SK-N-SH (cell line): Measurements from ENCODE around the gene HSPH1. TPM values are rescaled to one million over a fixed set of nuclear protein-coding genes. Genes with fewer than 3 reads are reported as not detected.

Experiments used
- CTCF ChIA-PET: fragments of 300-600, 350-600 bp; formaldehyde crosslinking; extraction: SDS; loops from one replicate; lab custom pipeline; 2021; lab: Yijun Ruan, JAX
- POLR2A ChIA-PET: fragments of 350-600 bp; sonication (Branson Sonifier 250); formaldehyde crosslinking; extraction: SDS; loops from one replicate; lab custom pipeline; 2020; ENCODE audit warnings: antibody characterized with exemption, inconsistent platforms; lab: Yijun Ruan, JAX
- DNase-seq: peaks from one replicate; pipeline ENCODE4 v3.0.0; 2012
- H2AFZ ChIP-seq: fragments of 200-600 bp; sonication (generic); 2 replicates; pipeline ENCODE4 v1.8.1; 2016; ENCODE audit warnings: antibody characterized with exemption, mild to moderate bottlenecking, low read depth
- H3F3A ChIP-seq: fragments of 200-600 bp; sonication (generic); replicated peaks from 2 replicates; pipeline ENCODE3; 2016; ENCODE audit warnings: antibody characterized with exemption, mild to moderate bottlenecking; ENCODE audit not compliant: insufficient read depth
- H3K27ac ChIP-seq, 2 experiments: fragments of 200-500 bp in 1 of 2; fragments of 200-600 bp in 1 of 2; sonication (Bioruptor generic) in 1 of 2; sonication (generic), shearing (Covaris generic) in 1 of 2; 2 replicates each; pipeline versions ENCODE4 v1.5.1 to v1.6.1; 2014 to 2016; ENCODE audit warnings: low read depth in 2 of 2, inconsistent platforms in 1 of 2, low read length in 1 of 2, mild to moderate bottlenecking in 1 of 2, mixed read lengths in 1 of 2
- H3K27me3 ChIP-seq: fragments of 200-600 bp; sonication (generic), shearing (Covaris generic); 2 replicates; pipeline ENCODE4 v1.6.1; 2016; ENCODE audit warnings: mixed run types; ENCODE audit not compliant: insufficient read depth
- H3K36me3 ChIP-seq, 2 experiments: fragments of 200-500 bp in 1 of 2; fragments of 200-600 bp in 1 of 2; sonication (Bioruptor generic) in 1 of 2; sonication (generic) in 1 of 2; replicated peaks in 1 of 2; 2 replicates each; pipeline versions ENCODE3 to v1.5.1; 2014 to 2016; ENCODE audit warnings: low read length in 1 of 2, mild to moderate bottlenecking in 1 of 2; ENCODE audit not compliant: insufficient read depth in 2 of 2, control insufficient read depth in 1 of 2
- H3K4me1 ChIP-seq, 2 experiments: fragments of 200-500 bp in 1 of 2; fragments of 200-600 bp in 1 of 2; sonication (Bioruptor generic) in 1 of 2; sonication (generic), shearing (Covaris generic) in 1 of 2; 2 replicates each; pipeline versions ENCODE4 v1.5.1 to v1.6.1; 2014 to 2016; ENCODE audit warnings: low read depth in 1 of 2, low read length in 1 of 2, mixed run types in 1 of 2; ENCODE audit not compliant: insufficient read depth in 2 of 2, control insufficient read depth in 1 of 2
- H3K4me2 ChIP-seq: fragments of 200-600 bp; sonication (generic), shearing (Covaris generic); 2 replicates; pipeline ENCODE4 v1.6.1; 2017; ENCODE audit warnings: mixed run types
- H3K4me3 ChIP-seq, 2 experiments: fragments of 200-500 bp in 1 of 2; fragments of 200-600 bp in 1 of 2; sonication (Bioruptor generic) in 1 of 2; sonication (generic), shearing (Covaris generic) in 1 of 2; 2 replicates each; pipeline versions ENCODE4 v1.5.1 to v1.8.1; 2014 to 2016; ENCODE audit warnings: low read depth in 2 of 2, inconsistent platforms in 1 of 2, low read length in 1 of 2, mild to moderate bottlenecking in 1 of 2, mixed read lengths in 1 of 2, moderate library complexity in 1 of 2
- H3K79me2 ChIP-seq: fragments of 200-600 bp; sonication (generic); 2 replicates; pipeline ENCODE4 v1.8.1; 2017; ENCODE audit warnings: mild to moderate bottlenecking; ENCODE audit not compliant: insufficient read depth
- H3K9ac ChIP-seq: fragments of 200-600 bp; sonication (generic); 2 replicates; pipeline ENCODE4 v1.6.1; 2017; ENCODE audit warnings: mixed run types
- H3K9me2 ChIP-seq: fragments of 200-600 bp; sonication (generic); 2 replicates; pipeline ENCODE4 v1.6.1; 2017; ENCODE audit warnings: mixed run types
- H3K9me3 ChIP-seq: fragments of 200-600 bp; sonication (generic); 2 replicates; pipeline ENCODE4 v1.6.1; 2017; ENCODE audit warnings: mixed run types, mild to moderate bottlenecking, moderate library complexity
- H4K20me1 ChIP-seq: fragments of 200-600 bp; sonication (generic); 2 replicates; pipeline ENCODE4 v1.6.1; 2017; ENCODE audit warnings: mild to moderate bottlenecking, mixed run types; ENCODE audit not compliant: insufficient read depth
- FOSL2 ChIP-seq: IDR thresholded peaks from 2 replicates; pipeline ENCODE4 v1.4.0; 2012; ENCODE audit warnings: low read depth, mild to moderate bottlenecking, moderate library complexity, borderline replicate concordance
- FOXJ3 ChIP-seq: sonication (generic); formaldehyde crosslinking; IDR thresholded peaks from 2 replicates; pipeline ENCODE4 v1.5.1; 2020; ENCODE audit warnings: mild to moderate bottlenecking, missing genetic modification reagents
- JUND ChIP-seq: IDR thresholded peaks from 2 replicates; pipeline ENCODE4 v1.4.0; 2012
- POLR2AphosphoS5 ChIP-seq: IDR thresholded peaks from 2 replicates; pipeline ENCODE4 v1.6.1; 2012; ENCODE audit warnings: low read depth, low read length
- RCOR1 ChIP-seq: fragments of 150-350 bp; IDR thresholded peaks from 2 replicates; pipeline ENCODE4 v1.6.1; 2017; ENCODE audit warnings: antibody characterized with exemption, low read length
- RXRA ChIP-seq: IDR thresholded peaks from 2 replicates; pipeline ENCODE4 v1.4.0; 2012; ENCODE audit warnings: low read depth, mild to moderate bottlenecking, borderline replicate concordance
- TCF12 ChIP-seq: IDR thresholded peaks from 2 replicates; pipeline ENCODE4 v1.4.0; 2012
- USF2 ChIP-seq: fragments of 150-350 bp; IDR thresholded peaks from 2 replicates; pipeline ENCODE4 v1.6.1; 2017; ENCODE audit warnings: antibody characterized with exemption, low read length, low read depth, borderline replicate concordance
- YY1 ChIP-seq: IDR thresholded peaks from 2 replicates; pipeline ENCODE4 v1.4.0; 2012; ENCODE audit warnings: low read depth, mild to moderate bottlenecking
- WGBS: methylation state at CpG from one replicate; pipeline ENCODE4 v1.1.6; 2017; ENCODE audit warnings: low lambda C conversion rate; 5-methylcytosine and 5-hydroxymethylcytosine counted together
- polyA plus RNA-seq, 3 experiments: library from polyadenylated mRNA; depleted of rRNA; stranded (reverse); fragments of >200 nt; gene quantifications; 2 replicates each; pipeline ENCODE4 v1.2.3, GENCODE V29; 2012
- TF ChIP-seq, protein P1 (sequence below): IDR thresholded peaks from 2 replicates; pipeline ENCODE4 v1.4.0; 2012; ENCODE audit warnings: low read depth, borderline replicate concordance
- TF ChIP-seq, protein P2 (sequence below): IDR thresholded peaks from 2 replicates; pipeline ENCODE4 v1.4.0; 2012; ENCODE audit warnings: low read depth, borderline replicate concordance
- TF ChIP-seq, protein P3 (sequence below): fragments of 200-600 bp; sonication (generic); IDR thresholded peaks from 2 replicates; pipeline ENCODE4 v1.6.1; 2017; ENCODE audit warnings: antibody characterized with exemption, mild to moderate bottlenecking, moderate library complexity

The HSPH1 gene
- polyA plus RNA-seq, 1 of the 3 experiments (the other 2 are of a cell fraction) = 32.8 TPM

GRCh38 chr13:31093145-31093885 is 68.4 kb downstream of the HSPH1 start (continued):
- TF ChIP-seq, protein P1, sequence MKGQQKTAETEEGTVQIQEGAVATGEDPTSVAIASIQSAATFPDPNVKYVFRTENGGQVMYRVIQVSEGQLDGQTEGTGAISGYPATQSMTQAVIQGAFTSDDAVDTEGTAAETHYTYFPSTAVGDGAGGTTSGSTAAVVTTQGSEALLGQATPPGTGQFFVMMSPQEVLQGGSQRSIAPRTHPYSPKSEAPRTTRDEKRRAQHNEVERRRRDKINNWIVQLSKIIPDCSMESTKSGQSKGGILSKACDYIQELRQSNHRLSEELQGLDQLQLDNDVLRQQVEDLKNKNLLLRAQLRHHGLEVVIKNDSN = no peak
- no peak for TF ChIP-seq YY1

GRCh38 chr13:31092646-31093045 is 69.1 kb downstream of the HSPH1 start:
- Histone ChIP-seq H3F3A (no peaks in the 10 kb centered on the region), H3K9ac (no peak overlapping the region), H3K27me3 (no peaks in the 10 kb centered on the region; the same call in 1 of the 2 replicates), H3K79me2 (no peaks in the 10 kb centered on the region), H3K4me1 (peaks cover 0 to 10% of the 10 kb centered on the region in 2 experiments; a peak in 1 of 4 replicates), H4K20me1 (no peaks in the 10 kb centered on the region), H3K4me3 (no peak overlapping the region), H3K27ac (no peak overlapping the region), H2AFZ (no peak overlapping the region), H3K9me2 (no peaks in the 10 kb centered on the region), H3K36me3 (no peaks in the 10 kb centered on the region), H3K9me3 (no peaks in the 10 kb centered on the region), H3K4me2 (no peak overlapping the region)
- no peak for DNase-seq
- ChIA-PET CTCF (no interaction called here), POLR2A (no interaction called here)
- WGBS = 82% methylated on average over 5 of the region's 5 CpGs
- no peak for TF ChIP-seq FOSL2
- TF ChIP-seq, protein P2, sequence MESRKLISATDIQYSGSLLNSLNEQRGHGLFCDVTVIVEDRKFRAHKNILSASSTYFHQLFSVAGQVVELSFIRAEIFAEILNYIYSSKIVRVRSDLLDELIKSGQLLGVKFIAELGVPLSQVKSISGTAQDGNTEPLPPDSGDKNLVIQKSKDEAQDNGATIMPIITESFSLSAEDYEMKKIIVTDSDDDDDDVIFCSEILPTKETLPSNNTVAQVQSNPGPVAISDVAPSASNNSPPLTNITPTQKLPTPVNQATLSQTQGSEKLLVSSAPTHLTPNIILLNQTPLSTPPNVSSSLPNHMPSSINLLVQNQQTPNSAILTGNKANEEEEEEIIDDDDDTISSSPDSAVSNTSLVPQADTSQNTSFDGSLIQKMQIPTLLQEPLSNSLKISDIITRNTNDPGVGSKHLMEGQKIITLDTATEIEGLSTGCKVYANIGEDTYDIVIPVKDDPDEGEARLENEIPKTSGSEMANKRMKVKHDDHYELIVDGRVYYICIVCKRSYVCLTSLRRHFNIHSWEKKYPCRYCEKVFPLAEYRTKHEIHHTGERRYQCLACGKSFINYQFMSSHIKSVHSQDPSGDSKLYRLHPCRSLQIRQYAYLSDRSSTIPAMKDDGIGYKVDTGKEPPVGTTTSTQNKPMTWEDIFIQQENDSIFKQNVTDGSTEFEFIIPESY = no peak
- TF ChIP-seq POLR2AphosphoS5 = no peak
- TF ChIP-seq RXRA = no peak
- TF ChIP-seq, protein P3, sequence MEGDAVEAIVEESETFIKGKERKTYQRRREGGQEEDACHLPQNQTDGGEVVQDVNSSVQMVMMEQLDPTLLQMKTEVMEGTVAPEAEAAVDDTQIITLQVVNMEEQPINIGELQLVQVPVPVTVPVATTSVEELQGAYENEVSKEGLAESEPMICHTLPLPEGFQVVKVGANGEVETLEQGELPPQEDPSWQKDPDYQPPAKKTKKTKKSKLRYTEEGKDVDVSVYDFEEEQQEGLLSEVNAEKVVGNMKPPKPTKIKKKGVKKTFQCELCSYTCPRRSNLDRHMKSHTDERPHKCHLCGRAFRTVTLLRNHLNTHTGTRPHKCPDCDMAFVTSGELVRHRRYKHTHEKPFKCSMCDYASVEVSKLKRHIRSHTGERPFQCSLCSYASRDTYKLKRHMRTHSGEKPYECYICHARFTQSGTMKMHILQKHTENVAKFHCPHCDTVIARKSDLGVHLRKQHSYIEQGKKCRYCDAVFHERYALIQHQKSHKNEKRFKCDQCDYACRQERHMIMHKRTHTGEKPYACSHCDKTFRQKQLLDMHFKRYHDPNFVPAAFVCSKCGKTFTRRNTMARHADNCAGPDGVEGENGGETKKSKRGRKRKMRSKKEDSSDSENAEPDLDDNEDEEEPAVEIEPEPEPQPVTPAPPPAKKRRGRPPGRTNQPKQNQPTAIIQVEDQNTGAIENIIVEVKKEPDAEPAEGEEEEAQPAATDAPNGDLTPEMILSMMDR = no peak
- no peak for TF ChIP-seq RCOR1
- TF ChIP-seq JUND = no peak
- no peak for TF ChIP-seq USF2
- TF ChIP-seq FOXJ3 (CRISPR knock-in tag) = no peak
- no peak for TF ChIP-seq TCF12
